Esophagus squamous epithelium (tissue), 5 donors: ENCODE measurements around the gene ROR1. TPM values are rescaled to one million over a fixed set of nuclear protein-coding genes. Genes with fewer than 3 reads are reported as not detected.

Source experiments
- DNase-seq: peaks from one replicate; lab custom pipeline; 2025; lab: John Stamatoyannopoulos, UW
- H3K27ac ChIP-seq, 4 donors: fragments of 200-600 bp; sonication (generic); one replicate each; pipeline ENCODE4 v1.5.1; 2016 to 2019; ENCODE audit warnings: mild to moderate bottlenecking in 1 of 4
- H3K27me3 ChIP-seq, 4 donors: fragments of 200-600 bp; sonication (generic); 1 replicate in 3 of 4; 2 replicates in 1 of 4; pipeline versions ENCODE4 v1.5.1 to v1.6.0; 2017 to 2021; ENCODE audit warnings: antibody characterized with exemption in 1 of 4
- H3K36me3 ChIP-seq, 3 donors: fragments of 200-600 bp; sonication (generic); one replicate each; pipeline ENCODE4 v1.5.1; 2016 to 2019
- H3K4me1 ChIP-seq, 3 donors: fragments of 200-600 bp; sonication (generic); one replicate each; pipeline ENCODE4 v1.5.1; 2017 to 2019
- H3K4me3 ChIP-seq, 4 donors: fragments of 200-600 bp; sonication (generic); 1 replicate in 3 of 4; 2 replicates in 1 of 4; pipeline ENCODE4 v1.5.1; 2016 to 2019; ENCODE audit warnings: mild to moderate bottlenecking in 2 of 4, moderate library complexity in 1 of 4
- H3K9me3 ChIP-seq, 3 donors: fragments of 200-600 bp; sonication (generic); one replicate each; pipeline ENCODE4 v1.5.1; 2016 to 2019
- POLR2A ChIP-seq, 4 donors: fragments of 450-650 bp; IDR thresholded peaks; one replicate each; pipeline ENCODE4 v1.6.1; 2017; ENCODE audit warnings: antibody characterized with exemption in 4 of 4, mild to moderate bottlenecking in 4 of 4, moderate library complexity in 3 of 4
- WGBS, 2 donors: methylation state at CpG; one replicate each; pipeline ENCODE4 v1.1.5; 2018; 5-methylcytosine and 5-hydroxymethylcytosine counted together
- intact Hi-C: fragments of 100-400 bp; cut with DNase I; formaldehyde crosslinking; loops from one replicate; pipeline ENCODE4 v1.15.0; 2022
- total RNA-seq, 4 donors: library from RNA; depleted of rRNA; stranded (reverse); fragments of >200 nt; gene quantifications; one replicate each; pipeline ENCODE4 v1.1.0, GENCODE V29; 2016
- TF ChIP-seq, protein P1 (sequence below), 6 experiments: fragments of 450-650 bp in 4 of 6; fragments of 200-600 bp in 2 of 6; sonication (generic) in 2 of 6; IDR thresholded peaks; one replicate each; pipeline ENCODE4 v1.5.1; 2016 to 2019; ENCODE audit warnings: antibody characterized with exemption in 6 of 6, mild to moderate bottlenecking in 4 of 6, moderate library complexity in 4 of 6
- donor health status: DM: yes; HTN: yes; CAD: no.

The ROR1 gene
- total RNA-seq, 4 donors from 2014 or later, result 6.6 to 15.3 (median 9.4) TPM

DNA sequence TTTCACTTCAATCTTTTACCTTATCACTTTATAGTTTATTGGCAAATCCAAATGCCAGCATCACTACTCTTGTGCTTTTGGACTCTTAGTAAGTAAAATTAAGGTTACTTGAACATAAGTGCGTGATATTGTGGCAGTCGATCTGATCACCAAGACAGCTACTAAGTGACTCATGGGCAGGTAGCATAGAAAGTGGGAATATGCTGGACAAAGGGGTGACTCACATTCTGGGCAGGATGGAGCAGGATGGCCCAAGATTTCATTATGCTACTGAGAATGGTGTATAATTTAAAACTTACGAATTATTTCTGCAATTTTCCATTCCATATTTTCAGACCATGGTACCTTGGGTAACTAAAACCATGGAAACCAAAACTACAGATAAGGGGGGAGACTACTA, 120.2 kb downstream of the ROR1 start:
- no peak overlapping the region for H3K4me3 ChIP-seq
- peak overlapping the region in 3 of 4 donors; percentile 3 to 77 (median 71) for H3K27ac ChIP-seq
- WGBS, 2 donors, result 44 to 64% methylated on average over 3 of the region's 3 CpGs
- no peaks in the 10 kb centered on the region for H3K9me3 ChIP-seq
- H3K4me1 ChIP-seq, result peaks cover 11 to 44% (median 14%) of the 10 kb centered on the region in 3 donors
- TF ChIP-seq, protein P1, sequence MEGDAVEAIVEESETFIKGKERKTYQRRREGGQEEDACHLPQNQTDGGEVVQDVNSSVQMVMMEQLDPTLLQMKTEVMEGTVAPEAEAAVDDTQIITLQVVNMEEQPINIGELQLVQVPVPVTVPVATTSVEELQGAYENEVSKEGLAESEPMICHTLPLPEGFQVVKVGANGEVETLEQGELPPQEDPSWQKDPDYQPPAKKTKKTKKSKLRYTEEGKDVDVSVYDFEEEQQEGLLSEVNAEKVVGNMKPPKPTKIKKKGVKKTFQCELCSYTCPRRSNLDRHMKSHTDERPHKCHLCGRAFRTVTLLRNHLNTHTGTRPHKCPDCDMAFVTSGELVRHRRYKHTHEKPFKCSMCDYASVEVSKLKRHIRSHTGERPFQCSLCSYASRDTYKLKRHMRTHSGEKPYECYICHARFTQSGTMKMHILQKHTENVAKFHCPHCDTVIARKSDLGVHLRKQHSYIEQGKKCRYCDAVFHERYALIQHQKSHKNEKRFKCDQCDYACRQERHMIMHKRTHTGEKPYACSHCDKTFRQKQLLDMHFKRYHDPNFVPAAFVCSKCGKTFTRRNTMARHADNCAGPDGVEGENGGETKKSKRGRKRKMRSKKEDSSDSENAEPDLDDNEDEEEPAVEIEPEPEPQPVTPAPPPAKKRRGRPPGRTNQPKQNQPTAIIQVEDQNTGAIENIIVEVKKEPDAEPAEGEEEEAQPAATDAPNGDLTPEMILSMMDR (IDR thresholded peaks at IDR 0.05), result no peak
- TF ChIP-seq POLR2A (IDR thresholded peaks at IDR 0.05), result no peak
- no peaks in the 10 kb centered on the region for H3K27me3 ChIP-seq
- intact Hi-C loops, result no loop called here
- no peaks in the 10 kb centered on the region for H3K36me3 ChIP-seq
- DNase-seq, result no peak

DNA sequence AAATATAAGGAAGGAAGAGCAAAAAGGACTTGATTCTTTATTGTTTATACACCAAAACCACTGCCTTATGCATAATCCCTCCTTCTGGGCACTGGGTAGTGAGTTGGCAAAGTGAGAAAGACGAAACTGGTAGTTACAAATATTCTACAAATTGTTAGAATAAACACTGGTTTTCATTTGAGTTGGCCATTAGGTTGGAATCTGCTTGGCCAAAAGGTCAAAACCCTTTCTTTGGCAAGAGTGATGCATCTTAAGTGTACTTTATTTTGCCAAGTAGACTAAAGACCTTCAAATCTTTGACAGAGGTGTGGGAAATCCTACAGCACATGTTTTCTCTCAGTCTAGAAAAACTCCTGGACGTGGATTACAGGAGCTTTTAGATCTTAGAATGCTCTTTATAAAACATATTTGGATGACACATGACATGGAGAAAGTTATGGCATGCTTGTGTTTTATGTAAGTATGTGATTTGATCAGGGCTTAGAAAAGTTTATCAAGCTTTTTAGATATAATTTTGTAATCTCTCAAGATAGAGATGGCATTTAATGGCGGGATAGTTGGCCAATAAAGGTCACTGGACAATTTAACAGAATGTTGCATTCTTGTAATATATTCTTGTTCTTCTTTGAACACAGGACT, 120.9 kb downstream of the ROR1 start:
- no peaks in the 10 kb centered on the region for H3K36me3 ChIP-seq
- intact Hi-C loops, result no loop called here
- WGBS, 2 donors, result 59 to 71% methylated on average over 3 of the region's 3 CpGs

DNA sequence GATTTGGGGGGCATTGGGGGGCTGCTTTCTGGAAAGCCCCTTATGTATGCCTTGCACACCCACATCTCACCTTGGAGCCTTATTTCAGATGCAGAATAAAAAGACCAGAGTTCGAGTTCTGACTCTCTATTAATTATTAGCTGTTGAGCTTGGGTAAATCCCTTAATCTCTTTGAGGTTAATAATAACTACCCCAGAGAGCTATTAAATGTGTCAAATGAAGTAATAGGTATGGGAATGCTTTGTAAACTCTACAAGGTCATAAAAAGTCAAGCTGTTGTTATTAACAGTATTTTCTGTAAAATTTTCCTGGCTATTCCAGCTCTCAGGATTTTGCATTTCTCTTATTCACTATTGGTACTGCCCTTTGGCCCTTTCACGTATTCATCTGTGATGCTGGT, 122.9 kb downstream of the ROR1 start:
- intact Hi-C loops, result no loop called here
- WGBS, 2 donors, result 86 to 88% methylated on average over 2 of the region's 2 CpGs

More for the DNA sequence above, 120.9 kb downstream of the ROR1 start:
- Histone ChIP-seq H3K27ac (no peak overlapping the region), H3K4me3 (no peak overlapping the region), H3K9me3 (no peaks in the 10 kb centered on the region), H3K27me3 (no peaks in the 10 kb centered on the region), H3K4me1 (peaks cover 11 to 52% (median 14%) of the 10 kb centered on the region in 3 donors)
- no peak for DNase-seq
- TF ChIP-seq POLR2A (IDR thresholded peaks at IDR 0.05), result no peak
- TF ChIP-seq, protein P1 (IDR thresholded peaks at IDR 0.05), result no peak

DNA sequence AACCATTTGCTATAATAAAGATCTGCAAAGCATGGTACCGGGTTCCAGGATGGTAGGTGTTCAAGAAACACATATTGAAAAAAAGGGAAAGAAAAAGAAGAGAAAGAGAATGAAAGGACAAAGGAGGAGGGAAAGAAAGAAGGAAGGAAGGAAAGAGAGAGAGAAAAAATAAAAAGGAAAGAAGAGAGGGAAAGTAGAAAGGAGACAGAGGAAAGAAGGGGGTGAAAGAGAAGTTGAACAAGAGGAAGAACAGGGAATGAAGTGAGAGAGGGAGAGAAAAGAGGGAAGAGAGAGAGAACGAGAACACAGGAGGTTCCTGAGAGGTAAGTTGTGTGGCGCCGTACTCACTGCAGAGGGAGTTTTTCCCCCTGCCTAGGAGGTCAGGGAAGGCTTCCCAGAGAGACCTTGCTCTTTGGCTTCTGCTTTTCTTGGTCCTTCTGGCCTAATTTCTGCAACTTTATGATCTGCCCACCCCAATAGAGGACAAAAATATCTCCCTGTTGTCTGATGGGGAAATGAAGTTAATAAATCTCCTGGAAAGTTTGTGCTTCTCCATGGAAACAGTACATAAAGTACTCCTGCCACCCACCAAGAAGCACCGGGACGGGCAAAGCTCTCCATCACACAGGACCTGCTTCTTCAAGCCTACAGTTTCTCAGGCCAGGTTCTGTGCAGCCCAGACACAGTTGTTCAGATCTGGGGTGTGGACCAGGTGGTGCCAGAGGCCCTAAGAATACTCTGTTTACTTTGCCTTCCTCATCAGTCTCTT, 124.8 kb downstream of the ROR1 start:
- H3K9me3 ChIP-seq, result no peaks in the 10 kb centered on the region
- H3K36me3 ChIP-seq, result no peaks in the 10 kb centered on the region
- no peak overlapping the region for H3K4me3 ChIP-seq
- no peak for DNase-seq
- no peak for TF ChIP-seq POLR2A (IDR thresholded peaks at IDR 0.05)
- TF ChIP-seq, protein P1 (IDR thresholded peaks at IDR 0.05), result no peak
- no peak overlapping the region for H3K27ac ChIP-seq
- no peaks in the 10 kb centered on the region for H3K27me3 ChIP-seq
- 64 to 73% methylated on average over 6 of the region's 6 CpGs for WGBS, 2 donors
- H3K4me1 ChIP-seq, result peaks cover 0 to 48% (median 6%) of the 10 kb centered on the region in 3 donors
- intact Hi-C loops, result no loop called here

More for the DNA sequence above, 122.9 kb downstream of the ROR1 start:
- H3K9me3 ChIP-seq, result no peaks in the 10 kb centered on the region
- H3K4me3 ChIP-seq, result no peak overlapping the region
- no peaks in the 10 kb centered on the region for H3K27me3 ChIP-seq
- peaks cover 14 to 59% (median 14%) of the 10 kb centered on the region in 3 donors for H3K4me1 ChIP-seq
- no peak for TF ChIP-seq POLR2A (IDR thresholded peaks at IDR 0.05)
- DNase-seq, result no peak
- no peak overlapping the region for H3K27ac ChIP-seq
- no peaks in the 10 kb centered on the region for H3K36me3 ChIP-seq

DNA sequence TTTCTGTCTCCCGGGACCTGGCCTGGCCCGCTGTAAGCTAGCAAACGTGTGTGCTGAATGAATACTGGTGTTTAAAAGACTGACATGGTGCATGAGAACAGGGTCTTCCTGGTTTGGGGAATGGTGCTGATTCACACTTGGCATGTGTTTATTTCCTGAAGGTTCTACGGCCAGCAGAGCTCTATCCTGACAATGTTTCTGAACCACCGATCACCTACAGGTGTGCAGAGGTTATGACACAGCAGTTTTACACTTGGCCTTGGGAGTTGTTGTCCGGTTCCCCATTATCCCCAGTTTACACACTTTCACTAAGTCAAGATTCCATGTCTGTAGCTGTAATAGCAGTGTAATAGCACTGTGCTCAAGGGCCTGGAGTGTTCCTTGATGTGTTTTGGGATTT, 127.3 kb downstream of the ROR1 start:
- no peak for DNase-seq
- no peaks in the 10 kb centered on the region for H3K27me3 ChIP-seq
- H3K4me3 ChIP-seq, result no peak overlapping the region
- intact Hi-C loops, result no loop called here
- no peak for TF ChIP-seq POLR2A (IDR thresholded peaks at IDR 0.05)
- TF ChIP-seq, protein P1 (IDR thresholded peaks at IDR 0.05), result no peak
- peak overlapping the region in 1 of 4 donors; percentile 19 for H3K27ac ChIP-seq
- H3K9me3 ChIP-seq, result no peaks in the 10 kb centered on the region
- no peaks in the 10 kb centered on the region for H3K36me3 ChIP-seq
- 53 to 73% methylated on average over 6 of the region's 6 CpGs for WGBS, 2 donors
- peaks cover 0 to 34% (median 2%) of the 10 kb centered on the region in 3 donors for H3K4me1 ChIP-seq
